ENCODE measurements around the gene FAF1. TPM values are rescaled to one million over a fixed set of nuclear protein-coding genes. Genes with fewer than 3 reads are reported as not detected.

FAF1 gene
- polyA plus RNA-seq, 1 of the 3 experiments (the other 2 are of a cell fraction), result 8.7 TPM

GRCh38 chr1:50615036-50615750 is 344.9 kb downstream of the FAF1 start (continued):
- no peak for TF ChIP-seq RCOR1 (IDR thresholded peaks at IDR 0.05; ENCODE audit: low read length)
- TF ChIP-seq, protein P1, sequence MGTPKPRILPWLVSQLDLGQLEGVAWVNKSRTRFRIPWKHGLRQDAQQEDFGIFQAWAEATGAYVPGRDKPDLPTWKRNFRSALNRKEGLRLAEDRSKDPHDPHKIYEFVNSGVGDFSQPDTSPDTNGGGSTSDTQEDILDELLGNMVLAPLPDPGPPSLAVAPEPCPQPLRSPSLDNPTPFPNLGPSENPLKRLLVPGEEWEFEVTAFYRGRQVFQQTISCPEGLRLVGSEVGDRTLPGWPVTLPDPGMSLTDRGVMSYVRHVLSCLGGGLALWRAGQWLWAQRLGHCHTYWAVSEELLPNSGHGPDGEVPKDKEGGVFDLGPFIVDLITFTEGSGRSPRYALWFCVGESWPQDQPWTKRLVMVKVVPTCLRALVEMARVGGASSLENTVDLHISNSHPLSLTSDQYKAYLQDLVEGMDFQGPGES (IDR thresholded peaks at IDR 0.05; ENCODE audit: low read depth, low read length), result no peak
- TF ChIP-seq JUND (IDR thresholded peaks at IDR 0.05), result no peak
- no peak for TF ChIP-seq FOXJ3 (CRISPR knock-in tag; IDR thresholded peaks at IDR 0.05)
- no peak for TF ChIP-seq TCF12 (IDR thresholded peaks at IDR 0.05)
- TF ChIP-seq NFIC (IDR thresholded peaks at IDR 0.05; ENCODE audit: borderline replicate concordance), result no peak
- no peak for TF ChIP-seq CHD2 (IDR thresholded peaks at IDR 0.05; ENCODE audit: low read length, partially characterized antibody)

GRCh38 chr1:50611675-50612074 is 348.4 kb downstream of the FAF1 start:
- no peaks in the 10 kb centered on the region for H3K9me2 ChIP-seq
- H3K9me3 ChIP-seq, result no peaks in the 10 kb centered on the region
- no peak for DNase-seq
- H3F3A ChIP-seq (replicated peaks; ENCODE audit: insufficient read depth), result no peaks in the 10 kb centered on the region
- no peak overlapping the region for H3K4me3 ChIP-seq (ENCODE audit: low read depth in 2 of 2, low read length in 1 of 2)
- POLR2A ChIA-PET, result no interaction called here
- no peaks in the 10 kb centered on the region for H3K36me3 ChIP-seq (replicated peaks in 1 of 2; ENCODE audit: control insufficient read depth in 1 of 2, insufficient read depth in 2 of 2, low read length in 1 of 2)
- TF ChIP-seq TEAD4 (IDR thresholded peaks at IDR 0.05; ENCODE audit: borderline replicate concordance, insufficient read depth), result no peak
- TF ChIP-seq, protein P2, sequence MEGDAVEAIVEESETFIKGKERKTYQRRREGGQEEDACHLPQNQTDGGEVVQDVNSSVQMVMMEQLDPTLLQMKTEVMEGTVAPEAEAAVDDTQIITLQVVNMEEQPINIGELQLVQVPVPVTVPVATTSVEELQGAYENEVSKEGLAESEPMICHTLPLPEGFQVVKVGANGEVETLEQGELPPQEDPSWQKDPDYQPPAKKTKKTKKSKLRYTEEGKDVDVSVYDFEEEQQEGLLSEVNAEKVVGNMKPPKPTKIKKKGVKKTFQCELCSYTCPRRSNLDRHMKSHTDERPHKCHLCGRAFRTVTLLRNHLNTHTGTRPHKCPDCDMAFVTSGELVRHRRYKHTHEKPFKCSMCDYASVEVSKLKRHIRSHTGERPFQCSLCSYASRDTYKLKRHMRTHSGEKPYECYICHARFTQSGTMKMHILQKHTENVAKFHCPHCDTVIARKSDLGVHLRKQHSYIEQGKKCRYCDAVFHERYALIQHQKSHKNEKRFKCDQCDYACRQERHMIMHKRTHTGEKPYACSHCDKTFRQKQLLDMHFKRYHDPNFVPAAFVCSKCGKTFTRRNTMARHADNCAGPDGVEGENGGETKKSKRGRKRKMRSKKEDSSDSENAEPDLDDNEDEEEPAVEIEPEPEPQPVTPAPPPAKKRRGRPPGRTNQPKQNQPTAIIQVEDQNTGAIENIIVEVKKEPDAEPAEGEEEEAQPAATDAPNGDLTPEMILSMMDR (IDR thresholded peaks at IDR 0.05), result no peak
- TF ChIP-seq NFIC (IDR thresholded peaks at IDR 0.05; ENCODE audit: borderline replicate concordance), result no peak
- no peak for TF ChIP-seq GATA2 (CRISPR knock-in tag; IDR thresholded peaks at IDR 0.05)
- TF ChIP-seq, protein P3, sequence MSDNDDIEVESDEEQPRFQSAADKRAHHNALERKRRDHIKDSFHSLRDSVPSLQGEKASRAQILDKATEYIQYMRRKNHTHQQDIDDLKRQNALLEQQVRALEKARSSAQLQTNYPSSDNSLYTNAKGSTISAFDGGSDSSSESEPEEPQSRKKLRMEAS (IDR thresholded peaks at IDR 0.05; ENCODE audit: low read depth), result no peak
- TF ChIP-seq POLR2AphosphoS5 (IDR thresholded peaks at IDR 0.05; ENCODE audit: low read depth, low read length), result no peak
- TF ChIP-seq, protein P4, sequence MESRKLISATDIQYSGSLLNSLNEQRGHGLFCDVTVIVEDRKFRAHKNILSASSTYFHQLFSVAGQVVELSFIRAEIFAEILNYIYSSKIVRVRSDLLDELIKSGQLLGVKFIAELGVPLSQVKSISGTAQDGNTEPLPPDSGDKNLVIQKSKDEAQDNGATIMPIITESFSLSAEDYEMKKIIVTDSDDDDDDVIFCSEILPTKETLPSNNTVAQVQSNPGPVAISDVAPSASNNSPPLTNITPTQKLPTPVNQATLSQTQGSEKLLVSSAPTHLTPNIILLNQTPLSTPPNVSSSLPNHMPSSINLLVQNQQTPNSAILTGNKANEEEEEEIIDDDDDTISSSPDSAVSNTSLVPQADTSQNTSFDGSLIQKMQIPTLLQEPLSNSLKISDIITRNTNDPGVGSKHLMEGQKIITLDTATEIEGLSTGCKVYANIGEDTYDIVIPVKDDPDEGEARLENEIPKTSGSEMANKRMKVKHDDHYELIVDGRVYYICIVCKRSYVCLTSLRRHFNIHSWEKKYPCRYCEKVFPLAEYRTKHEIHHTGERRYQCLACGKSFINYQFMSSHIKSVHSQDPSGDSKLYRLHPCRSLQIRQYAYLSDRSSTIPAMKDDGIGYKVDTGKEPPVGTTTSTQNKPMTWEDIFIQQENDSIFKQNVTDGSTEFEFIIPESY (IDR thresholded peaks at IDR 0.05; ENCODE audit: borderline replicate concordance, low read depth), result no peak
- TF ChIP-seq RFX5 (IDR thresholded peaks at IDR 0.05; ENCODE audit: low read length), result no peak
- no peak for TF ChIP-seq RCOR1 (IDR thresholded peaks at IDR 0.05; ENCODE audit: low read length)
- TF ChIP-seq USF1 (IDR thresholded peaks at IDR 0.05; ENCODE audit: borderline replicate concordance, low read depth), result no peak
- no peak for TF ChIP-seq ELF1 (IDR thresholded peaks at IDR 0.05)
- no peak for TF ChIP-seq NRF1 (IDR thresholded peaks at IDR 0.05; ENCODE audit: low read depth, low read length)
- no peak for TF ChIP-seq SMC3 (IDR thresholded peaks at IDR 0.05; ENCODE audit: low read depth, low read length)
- no peak for TF ChIP-seq SIN3A (IDR thresholded peaks at IDR 0.05; ENCODE audit: borderline replicate concordance, low read depth, low read length)
- no peaks in the 10 kb centered on the region for H3K27me3 ChIP-seq (ENCODE audit: insufficient read depth)
- H3K27ac ChIP-seq (ENCODE audit: low read depth in 2 of 2, low read length in 1 of 2), result no peak overlapping the region
- no peak overlapping the region for H2AFZ ChIP-seq (ENCODE audit: low read depth)
- H3K4me2 ChIP-seq, result no peak overlapping the region
- 96% methylated on average over 6 of the region's 6 CpGs for WGBS (ENCODE audit: low lambda C conversion rate)
- H3K9ac ChIP-seq, result no peak overlapping the region
- no peaks in the 10 kb centered on the region for H3K79me2 ChIP-seq (ENCODE audit: insufficient read depth)
- no peaks in the 10 kb centered on the region; a peak in 1 of 4 replicates for H3K4me1 ChIP-seq (ENCODE audit: control insufficient read depth in 1 of 2, insufficient read depth in 2 of 2, low read depth in 1 of 2, low read length in 1 of 2)
- no peaks in the 10 kb centered on the region for H4K20me1 ChIP-seq (ENCODE audit: insufficient read depth)
- CTCF ChIA-PET, result no interaction called here
